Measurements from ENCODE around the gene CD300LF.

DNA sequence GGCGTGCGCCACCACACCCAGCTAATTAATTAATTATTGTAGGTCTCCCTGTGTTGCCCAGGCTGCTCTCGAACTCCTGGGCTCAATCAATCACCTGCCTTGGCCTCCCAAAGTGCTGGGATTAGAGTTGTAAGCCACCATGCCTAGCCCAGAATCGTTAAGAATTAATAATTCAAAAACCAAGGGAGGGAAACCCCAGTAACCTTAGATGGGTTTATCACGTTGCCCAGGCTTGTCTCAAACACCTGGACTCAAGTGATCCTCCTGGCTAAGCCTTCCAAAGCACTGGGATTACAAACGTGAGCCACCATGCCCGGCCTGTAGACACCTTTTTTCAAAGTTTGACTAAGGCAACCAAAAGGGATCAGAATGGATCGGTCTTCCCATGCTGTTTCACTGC, 21.6 kb downstream of the CD300LF start:
- TF ChIP-seq PAX8 (IDR thresholded peaks at IDR 0.05) (no peak), ZNF24 (IDR thresholded peaks at IDR 0.05) (no peak), POLR2A (IDR thresholded peaks at IDR 0.05; ENCODE audit: low read depth, low read length) (no peak)
